Neural progenitor cell (in vitro differentiated cells): ENCODE results near the gene KLK12.

Experiments used
- EZH2 ChIP-seq: fragments of 200-600 bp; sonication (generic); IDR thresholded peaks from 2 replicates; pipeline ENCODE4 v1.6.1; 2017; ENCODE audit warnings: antibody characterized with exemption, mild to moderate bottlenecking, moderate library complexity
- EZH2phosphoT487 ChIP-seq: fragments of 200-600 bp; sonication (generic); IDR thresholded peaks from 2 replicates; pipeline ENCODE4 v1.6.1; 2017; ENCODE audit warnings: antibody characterized with exemption
- TF ChIP-seq, protein P1 (sequence below): fragments of 200-600 bp; sonication (generic); IDR thresholded peaks from 2 replicates; pipeline ENCODE4 v1.5.1; 2017; ENCODE audit warnings: antibody characterized with exemption, mild to moderate bottlenecking

DNA sequence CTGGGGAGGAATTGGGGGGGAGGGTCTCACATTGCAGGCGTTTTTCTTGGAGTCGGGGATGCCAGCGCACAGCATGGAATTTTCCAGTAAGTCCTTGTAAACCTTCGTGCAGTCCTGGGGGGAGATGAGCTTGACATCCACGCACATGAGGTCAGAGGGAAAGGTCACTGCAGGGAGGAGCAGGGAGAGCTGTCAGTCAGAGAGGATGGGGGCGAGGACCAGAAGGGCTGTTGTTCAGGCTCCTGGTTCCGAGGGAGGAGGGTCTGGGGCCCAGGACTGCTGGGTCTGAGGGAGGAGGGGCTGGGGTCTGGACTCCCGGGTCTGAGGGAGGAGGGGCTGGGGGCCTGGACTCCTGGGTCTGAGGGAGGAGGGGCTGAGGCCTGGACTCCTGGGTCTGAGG lies 55.0 kb downstream of the KLK12 start:
- TF ChIP-seq, protein P1, sequence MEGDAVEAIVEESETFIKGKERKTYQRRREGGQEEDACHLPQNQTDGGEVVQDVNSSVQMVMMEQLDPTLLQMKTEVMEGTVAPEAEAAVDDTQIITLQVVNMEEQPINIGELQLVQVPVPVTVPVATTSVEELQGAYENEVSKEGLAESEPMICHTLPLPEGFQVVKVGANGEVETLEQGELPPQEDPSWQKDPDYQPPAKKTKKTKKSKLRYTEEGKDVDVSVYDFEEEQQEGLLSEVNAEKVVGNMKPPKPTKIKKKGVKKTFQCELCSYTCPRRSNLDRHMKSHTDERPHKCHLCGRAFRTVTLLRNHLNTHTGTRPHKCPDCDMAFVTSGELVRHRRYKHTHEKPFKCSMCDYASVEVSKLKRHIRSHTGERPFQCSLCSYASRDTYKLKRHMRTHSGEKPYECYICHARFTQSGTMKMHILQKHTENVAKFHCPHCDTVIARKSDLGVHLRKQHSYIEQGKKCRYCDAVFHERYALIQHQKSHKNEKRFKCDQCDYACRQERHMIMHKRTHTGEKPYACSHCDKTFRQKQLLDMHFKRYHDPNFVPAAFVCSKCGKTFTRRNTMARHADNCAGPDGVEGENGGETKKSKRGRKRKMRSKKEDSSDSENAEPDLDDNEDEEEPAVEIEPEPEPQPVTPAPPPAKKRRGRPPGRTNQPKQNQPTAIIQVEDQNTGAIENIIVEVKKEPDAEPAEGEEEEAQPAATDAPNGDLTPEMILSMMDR, result no peak
- no peak for TF ChIP-seq EZH2
- no peak for TF ChIP-seq EZH2phosphoT487
